GM21576 (cell line): ENCODE data around the gene BRI3.

Experiments used
- ATAC-seq: cut with Tn5 transposase; IDR thresholded peaks from one replicate; pipeline ENCODE4 v1.9.1; 2021; ENCODE audit warnings: mild to moderate bottlenecking, moderate library complexity; ENCODE audit not compliant: unreplicated experiment

BRI3 gene

GRCh38 chr7:98280791-98281756, at the start of gene BRI3:
TSS of gene BRI3 (plus strand) at chr7:98281686. CDS start at chr7:98281796, 110 bp downstream.
- peak; percentile 79 for ATAC-seq

GRCh38 chr7:98232263-98232585, 49.3 kb upstream of the BRI3 start:
- ATAC-seq, result no peak

GRCh38 chr7:98232799-98233198, 48.7 kb upstream of the BRI3 start:
- ATAC-seq, result no peak

GRCh38 chr7:98233219-98234070, 48.0 kb upstream of the BRI3 start:
- no peak for ATAC-seq

GRCh38 chr7:98234429-98235147, 46.9 kb upstream of the BRI3 start:
- no peak for ATAC-seq

GRCh38 chr7:98235901-98236300, 45.6 kb upstream of the BRI3 start:
- ATAC-seq, result no peak

- ATAC-seq, result no peak
These were observed 44.9 kb upstream of the BRI3 start for GRCh38 chr7:98236355-98237185.

- no peak for ATAC-seq
These were observed 43.4 kb upstream of the BRI3 start for GRCh38 chr7:98238076-98238475.

- no peak for ATAC-seq
These were observed 42.5 kb upstream of the BRI3 start for GRCh38 chr7:98238976-98239375.

GRCh38 chr7:98240961-98241673, 40.4 kb upstream of the BRI3 start:
- peak; percentile 50 for ATAC-seq

- peak; percentile 17 for ATAC-seq
These were observed 39.7 kb upstream of the BRI3 start for GRCh38 chr7:98241674-98242241.

GRCh38 chr7:98242342-98242741, 39.1 kb upstream of the BRI3 start:
- ATAC-seq, result no peak

GRCh38 chr7:98242934-98243333, 38.6 kb upstream of the BRI3 start:
- no peak for ATAC-seq

GRCh38 chr7:98244871-98245270, 36.6 kb upstream of the BRI3 start:
- no peak for ATAC-seq

- no peak for ATAC-seq
These were observed 33.3 kb upstream of the BRI3 start for GRCh38 chr7:98248156-98248555.

- no peak for ATAC-seq
These were observed 32.4 kb upstream of the BRI3 start for GRCh38 chr7:98249106-98249505.

- no peak for ATAC-seq
These were observed 30.7 kb upstream of the BRI3 start for GRCh38 chr7:98250789-98251188.

GRCh38 chr7:98251231-98251600, 30.3 kb upstream of the BRI3 start:
- peak; percentile 35 for ATAC-seq
